T-helper 9 cell (primary cell): ENCODE data around the gene WFDC12.

ENCODE experiments used
- DNase-seq: peaks from one replicate; pipeline ENCODE4 v3.0.0-alpha.2; 2020

Gene WFDC12

DNA sequence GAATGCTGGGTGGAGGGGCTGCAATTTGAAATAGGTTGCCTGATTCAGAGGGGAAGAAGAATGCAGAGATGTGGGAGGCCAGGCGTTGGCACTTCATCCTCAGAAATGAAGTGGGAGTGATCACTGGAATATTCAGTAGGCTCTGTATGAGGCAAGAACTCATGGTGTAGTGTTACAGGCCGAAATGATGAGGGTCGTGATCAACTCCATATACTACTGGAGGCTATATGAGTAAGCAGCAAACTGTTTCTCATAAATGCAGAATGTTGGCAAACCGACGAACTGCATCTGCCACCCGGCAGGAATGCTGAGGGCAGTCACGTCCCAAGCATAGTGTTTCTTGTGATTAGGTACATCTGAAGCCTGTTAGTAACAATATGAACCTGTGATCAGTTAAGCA is 36.0 kb downstream of the WFDC12 start:
- no peak for DNase-seq

GRCh38 chr20:45087814-45088213 is 36.5 kb downstream of the WFDC12 start:
- no peak for DNase-seq

GRCh38 chr20:45087097-45087790 is 37.0 kb downstream of the WFDC12 start:
- no peak for DNase-seq

DNA sequence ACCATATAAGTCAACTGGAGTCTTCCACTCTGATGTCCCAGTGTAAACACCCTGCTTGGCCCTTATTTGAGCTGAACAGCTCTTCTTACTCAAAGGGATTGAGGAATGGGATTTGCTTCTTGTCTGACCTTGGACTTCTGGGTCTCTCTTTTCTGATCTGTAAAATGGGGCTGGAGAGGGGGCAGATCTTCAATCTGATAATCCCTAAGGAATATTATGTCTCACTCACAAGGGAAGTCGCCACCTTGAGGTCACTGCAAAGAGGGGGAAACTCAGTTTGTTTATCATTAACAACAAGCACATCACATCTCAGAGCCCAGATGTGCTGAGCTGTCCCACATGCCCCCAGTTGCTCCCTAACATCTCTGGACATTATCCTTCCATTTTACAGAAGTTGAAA is 38.4 kb downstream of the WFDC12 start:
- DNase-seq = no peak

DNA sequence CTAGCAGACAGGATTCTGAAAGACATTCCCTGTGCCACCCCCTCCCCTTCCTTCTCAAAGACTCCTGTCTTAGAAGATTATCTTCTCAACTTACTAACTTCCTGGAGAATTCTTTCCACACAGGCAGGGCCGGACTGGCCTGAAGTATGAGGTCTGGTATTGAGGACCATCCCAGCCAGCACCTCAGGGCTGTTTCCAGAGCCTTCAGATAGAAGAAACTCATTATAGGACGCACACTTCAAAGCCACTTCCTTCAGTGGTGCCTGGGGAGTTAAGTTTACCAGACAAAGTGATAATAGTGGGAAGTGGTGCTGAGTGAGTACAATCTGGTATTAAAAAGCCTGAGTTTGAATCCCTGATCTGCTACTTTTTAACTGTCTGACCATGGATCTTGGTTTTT is 39.0 kb downstream of the WFDC12 start:
- DNase-seq = no peak

DNA sequence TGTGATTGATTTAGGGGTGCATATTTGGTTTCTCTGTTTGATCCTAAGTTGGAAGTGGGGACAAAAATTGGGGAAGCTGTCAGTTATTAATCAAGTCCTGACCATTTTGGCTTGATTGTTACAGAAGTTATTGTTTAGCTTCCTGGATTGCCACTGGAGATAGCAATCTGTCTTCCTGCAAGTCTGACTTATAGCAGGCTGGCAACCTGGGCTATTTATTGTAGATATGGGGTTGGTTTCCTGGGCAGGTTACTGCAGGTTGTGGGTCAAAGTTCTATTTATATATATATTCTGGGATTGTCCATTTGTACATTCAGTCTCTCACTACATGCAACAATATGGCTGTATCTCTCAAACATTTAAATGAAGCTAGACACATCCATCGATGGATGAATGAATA is 41.1 kb downstream of the WFDC12 start:
- DNase-seq = no peak

DNA sequence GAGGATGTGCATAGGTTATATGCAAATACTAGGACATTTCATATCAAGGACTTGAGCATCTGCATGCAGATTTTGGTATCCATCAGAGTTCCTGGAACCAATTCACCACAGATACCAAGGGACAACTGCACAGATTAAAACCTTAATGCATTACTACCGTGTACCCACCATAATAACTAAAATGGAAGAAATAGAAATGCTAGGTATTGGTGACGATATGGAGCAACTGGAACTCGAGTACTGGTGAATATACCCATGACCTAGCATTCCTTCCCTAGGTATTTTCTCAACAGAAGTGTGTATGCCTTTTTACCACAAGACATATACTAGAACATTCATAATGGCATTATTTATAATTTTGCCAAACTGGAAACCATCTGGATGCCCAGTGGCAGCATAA is 41.8 kb downstream of the WFDC12 start:
- DNase-seq = no peak

GRCh38 chr20:45080867-45081624 is 43.2 kb downstream of the WFDC12 start:
- DNase-seq = no peak

- DNase-seq = no peak
These were observed 46.7 kb downstream of the WFDC12 start for GRCh38 chr20:45077559-45077958.
